Uterus (tissue), 2 donors: Measurements from ENCODE around the gene NDUFS6.

ENCODE experiments used
- CTCF ChIP-seq, 4 experiments: fragments of 200-600 bp in 2 of 4; fragments of 450-650 bp in 2 of 4; sonication (generic) in 2 of 4; IDR thresholded peaks; one replicate each; pipeline ENCODE4 v1.5.1; 2016 to 2019; ENCODE audit warnings: antibody characterized with exemption in 4 of 4, mild to moderate bottlenecking in 2 of 4, moderate library complexity in 1 of 4
- POLR2A ChIP-seq, 2 donors: fragments of 450-650 bp; IDR thresholded peaks; one replicate each; pipeline ENCODE4 v1.6.1; 2016; ENCODE audit warnings: antibody characterized with exemption in 2 of 2, mild to moderate bottlenecking in 1 of 2, moderate library complexity in 1 of 2

- no peak for TF ChIP-seq CTCF (IDR thresholded peaks at IDR 0.05)
- TF ChIP-seq POLR2A (IDR thresholded peaks at IDR 0.05) = no peak
Measured at GRCh38 chr5:1754531-1755220, 46.5 kb upstream of the NDUFS6 start.
